Nephron (organoid): ENCODE measurements around the gene AADACL4.
A peak's percentile ranks its signal among the peaks of the same experiment; 100 is the strongest.

ENCODE experiments used
- H3K27ac Mint-ChIP-seq, 3 experiments: 2 replicates each; pipeline ENCODE4 v1.8.0; 2020; ENCODE audit warnings: mixed read lengths in 3 of 3, mild to moderate bottlenecking in 2 of 3, moderate library complexity in 1 of 3
- H3K27me3 Mint-ChIP-seq: 2 replicates; pipeline ENCODE4 v1.8.0; 2021; ENCODE audit warnings: low read depth, mild to moderate bottlenecking, moderate library complexity, mixed read lengths
- H3K36me3 Mint-ChIP-seq: 2 replicates; pipeline ENCODE4 v1.8.0; 2020; ENCODE audit warnings: low read depth, mixed read lengths
- H3K4me1 Mint-ChIP-seq: 2 replicates; pipeline ENCODE4 v1.8.0; 2020; ENCODE audit warnings: mixed read lengths
- H3K4me3 Mint-ChIP-seq, 3 experiments: 2 replicates each; pipeline ENCODE4 v1.8.0; 2020; ENCODE audit warnings: mild to moderate bottlenecking in 3 of 3, mixed read lengths in 3 of 3, moderate library complexity in 2 of 3
- H3K9me3 Mint-ChIP-seq: 2 replicates; pipeline ENCODE4 v1.8.0; 2020; ENCODE audit warnings: mixed read lengths
- TF ChIP-seq, protein P1 (sequence below), 3 experiments: fragments of 200-600 bp; sonication (generic); IDR thresholded peaks; one replicate each; pipeline ENCODE4 v1.5.0; 2021; ENCODE audit warnings: antibody characterized with exemption in 3 of 3; ENCODE audit not compliant: unreplicated experiment in 3 of 3

The AADACL4 gene

DNA sequence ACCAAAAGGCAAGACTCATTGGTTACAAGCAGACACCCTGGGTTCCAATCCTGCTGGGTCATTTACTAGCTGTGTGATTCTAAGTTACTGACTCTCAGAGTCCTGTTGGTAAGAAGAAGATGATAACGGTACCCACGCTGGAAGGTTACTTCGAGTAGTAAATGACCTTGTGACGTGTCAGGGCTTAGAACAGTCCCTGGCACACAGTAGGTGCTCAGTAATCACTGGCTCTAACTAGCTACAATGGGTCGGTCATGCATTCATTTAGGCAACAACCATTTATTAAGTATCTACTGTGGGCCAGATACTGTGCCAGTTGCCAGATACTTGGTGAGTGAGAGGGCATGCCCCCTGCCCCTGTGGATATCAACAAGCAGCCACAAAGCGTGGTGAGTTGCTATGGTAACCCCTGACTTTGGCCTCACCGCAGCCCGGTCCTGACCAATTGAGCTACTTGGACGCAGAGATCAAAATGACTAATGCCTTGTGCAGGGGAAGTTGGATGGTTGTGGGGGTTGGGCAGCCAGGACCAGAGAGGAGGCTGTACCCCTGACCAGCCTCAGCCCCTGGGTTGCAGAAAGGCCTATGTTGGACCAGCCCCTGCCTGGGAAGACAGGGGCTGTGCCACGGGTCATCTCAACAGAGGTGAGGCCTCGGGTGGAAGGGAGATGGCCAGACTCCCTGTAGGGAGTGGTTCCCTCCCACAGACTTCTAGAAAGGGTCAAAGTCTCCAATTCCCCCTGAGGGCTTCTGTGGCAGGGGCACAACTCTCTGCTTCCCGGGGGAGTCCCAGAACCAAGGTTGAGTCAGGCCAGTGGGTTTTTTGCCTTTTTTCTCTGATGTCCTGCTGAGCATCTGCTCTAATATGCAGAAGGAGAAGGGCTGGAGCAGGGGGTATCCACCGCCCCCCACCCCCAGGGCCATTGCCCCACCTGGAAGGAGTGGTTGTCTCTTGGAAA, 41.9 kb upstream of the AADACL4 start:
- Mint-ChIP-seq H3K27ac (peak overlapping the region; percentile 9 to 97 (median 82)), H3K4me1 (peaks cover 61% of the 10 kb centered on the region), H3K9me3 (no peaks in the 10 kb centered on the region), H3K27me3 (no peaks in the 10 kb centered on the region), H3K36me3 (peaks cover 31% of the 10 kb centered on the region), H3K4me3 (no peak overlapping the region)
- TF ChIP-seq, protein P1, sequence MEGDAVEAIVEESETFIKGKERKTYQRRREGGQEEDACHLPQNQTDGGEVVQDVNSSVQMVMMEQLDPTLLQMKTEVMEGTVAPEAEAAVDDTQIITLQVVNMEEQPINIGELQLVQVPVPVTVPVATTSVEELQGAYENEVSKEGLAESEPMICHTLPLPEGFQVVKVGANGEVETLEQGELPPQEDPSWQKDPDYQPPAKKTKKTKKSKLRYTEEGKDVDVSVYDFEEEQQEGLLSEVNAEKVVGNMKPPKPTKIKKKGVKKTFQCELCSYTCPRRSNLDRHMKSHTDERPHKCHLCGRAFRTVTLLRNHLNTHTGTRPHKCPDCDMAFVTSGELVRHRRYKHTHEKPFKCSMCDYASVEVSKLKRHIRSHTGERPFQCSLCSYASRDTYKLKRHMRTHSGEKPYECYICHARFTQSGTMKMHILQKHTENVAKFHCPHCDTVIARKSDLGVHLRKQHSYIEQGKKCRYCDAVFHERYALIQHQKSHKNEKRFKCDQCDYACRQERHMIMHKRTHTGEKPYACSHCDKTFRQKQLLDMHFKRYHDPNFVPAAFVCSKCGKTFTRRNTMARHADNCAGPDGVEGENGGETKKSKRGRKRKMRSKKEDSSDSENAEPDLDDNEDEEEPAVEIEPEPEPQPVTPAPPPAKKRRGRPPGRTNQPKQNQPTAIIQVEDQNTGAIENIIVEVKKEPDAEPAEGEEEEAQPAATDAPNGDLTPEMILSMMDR (IDR thresholded peaks at IDR 0.05; ENCODE audit: unreplicated experiment in 3 of 3): no peak

DNA sequence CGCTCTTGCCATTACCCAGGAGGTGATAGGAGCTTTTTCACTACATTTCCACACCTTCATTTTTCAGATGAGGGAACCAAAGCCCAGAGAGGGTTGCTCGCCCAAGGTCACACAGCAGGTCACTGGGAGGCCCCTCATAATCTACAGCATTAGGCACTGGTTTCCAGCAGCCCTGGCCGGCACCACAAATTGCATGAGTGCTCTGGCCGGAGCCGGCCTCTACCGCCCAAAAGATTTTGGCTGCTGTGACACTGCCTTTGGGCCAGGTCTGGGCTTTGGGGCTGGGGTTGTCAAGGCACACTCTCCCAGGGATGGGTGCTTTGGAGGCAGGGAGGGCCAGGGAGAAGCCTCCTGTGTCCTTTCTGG, 41.2 kb upstream of the AADACL4 start:
- peaks cover 38% of the 10 kb centered on the region for H3K36me3 Mint-ChIP-seq
- no peak overlapping the region for H3K4me3 Mint-ChIP-seq
- H3K27ac Mint-ChIP-seq: peak overlapping the region in 1 of 3 experiments; percentile 91
- peaks cover 55% of the 10 kb centered on the region for H3K4me1 Mint-ChIP-seq
- TF ChIP-seq, protein P1 (IDR thresholded peaks at IDR 0.05; ENCODE audit: unreplicated experiment in 3 of 3): no peak
- H3K9me3 Mint-ChIP-seq: peaks cover 4% of the 10 kb centered on the region
- no peaks in the 10 kb centered on the region for H3K27me3 Mint-ChIP-seq

DNA sequence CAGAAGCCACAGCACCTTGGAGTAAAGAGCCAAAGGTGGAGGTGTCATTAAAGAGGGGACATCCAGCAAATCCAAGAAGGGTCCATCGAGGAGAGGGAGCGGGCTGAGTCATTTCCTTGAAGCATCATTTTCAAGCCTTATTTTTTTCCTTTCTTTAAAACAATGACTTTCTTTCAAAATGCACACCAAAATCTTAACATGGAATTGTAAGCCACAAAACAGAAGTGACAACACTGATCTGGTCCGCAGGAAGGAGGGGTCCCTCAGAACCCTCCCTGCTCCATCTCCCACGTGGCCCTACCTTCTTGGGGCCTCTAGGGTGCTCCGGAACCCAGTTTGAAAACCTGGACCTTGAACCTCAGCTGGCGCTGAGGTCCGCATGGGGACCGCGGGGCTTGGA, 40.7 kb upstream of the AADACL4 start:
- Mint-ChIP-seq H3K9me3 (peaks cover 7% of the 10 kb centered on the region), H3K4me1 (peaks cover 49% of the 10 kb centered on the region), H3K4me3 (no peak overlapping the region), H3K27ac (peak overlapping the region in 2 of 3 experiments; percentile 88 to 91), H3K27me3 (no peaks in the 10 kb centered on the region), H3K36me3 (peaks cover 43% of the 10 kb centered on the region)
- TF ChIP-seq, protein P1 (IDR thresholded peaks at IDR 0.05; ENCODE audit: unreplicated experiment in 3 of 3): no peak

DNA sequence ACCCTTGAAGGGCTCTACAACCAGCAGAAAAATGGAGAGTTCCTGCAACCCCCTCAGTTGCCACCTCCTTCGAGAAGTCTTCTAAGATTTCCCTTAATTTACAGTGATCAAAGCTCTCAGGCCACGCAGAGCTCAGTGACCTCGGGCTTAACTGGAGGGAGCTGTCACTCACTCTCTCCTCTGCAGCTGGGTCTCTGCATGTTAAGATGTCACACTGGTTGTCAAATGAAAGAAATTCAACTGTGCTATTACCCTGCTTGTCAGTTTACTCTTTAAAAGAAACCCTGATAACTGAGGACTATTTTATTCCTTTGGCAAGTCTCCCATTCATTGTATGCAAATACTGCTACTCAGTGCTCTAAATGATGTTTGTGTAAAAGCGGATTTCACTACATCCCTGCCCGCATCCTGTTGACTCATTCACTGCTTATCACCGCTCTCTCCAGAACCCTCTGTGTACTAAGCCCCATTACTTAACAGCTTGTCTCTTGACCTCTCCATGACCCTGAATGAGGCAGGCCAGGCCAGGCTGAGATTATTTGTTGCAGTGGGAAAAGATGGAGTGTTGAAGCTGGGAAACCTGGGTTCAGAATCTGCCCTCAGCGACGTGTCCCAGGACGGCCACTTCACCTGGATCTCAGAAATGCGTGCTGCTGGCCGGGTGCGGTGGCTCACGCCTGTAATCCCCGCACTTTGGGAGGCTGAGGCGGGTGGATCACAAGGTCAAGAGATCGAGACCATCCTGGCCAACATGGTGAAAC, 39.6 kb upstream of the AADACL4 start:
- H3K4me1 Mint-ChIP-seq: peaks cover 38% of the 10 kb centered on the region
- TF ChIP-seq, protein P1 (IDR thresholded peaks at IDR 0.05; ENCODE audit: unreplicated experiment in 3 of 3): no peak
- H3K36me3 Mint-ChIP-seq: peaks cover 54% of the 10 kb centered on the region
- peak overlapping the region; percentile 10 to 91 (median 88) for H3K27ac Mint-ChIP-seq
- H3K4me3 Mint-ChIP-seq: peak overlapping the region in 1 of 3 experiments; percentile 53
- no peaks in the 10 kb centered on the region for H3K27me3 Mint-ChIP-seq
- peaks cover 7% of the 10 kb centered on the region for H3K9me3 Mint-ChIP-seq

DNA sequence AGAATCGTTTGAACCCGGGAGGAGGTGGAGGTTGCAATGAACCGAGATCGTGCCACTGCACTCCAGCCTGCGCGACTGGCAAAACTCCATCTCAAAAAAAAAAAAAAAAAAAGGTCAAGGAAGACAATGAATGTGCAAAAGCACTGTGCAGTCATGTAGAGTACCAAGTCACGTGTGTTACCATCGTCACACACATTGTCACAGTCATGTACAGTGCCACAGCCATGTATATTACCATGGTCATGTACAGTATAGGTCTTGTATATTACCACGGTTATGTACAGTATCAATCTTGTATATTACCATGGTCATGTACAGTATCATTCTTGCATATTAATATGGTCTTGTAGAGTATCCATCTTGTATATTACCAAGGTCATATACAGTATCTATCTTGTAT, 38.9 kb upstream of the AADACL4 start:
- Mint-ChIP-seq H3K36me3 (peaks cover 61% of the 10 kb centered on the region), H3K4me1 (peaks cover 31% of the 10 kb centered on the region), H3K27me3 (no peaks in the 10 kb centered on the region), H3K4me3 (no peak overlapping the region), H3K9me3 (peaks cover 7% of the 10 kb centered on the region), H3K27ac (no peak overlapping the region)
- TF ChIP-seq, protein P1 (IDR thresholded peaks at IDR 0.05; ENCODE audit: unreplicated experiment in 3 of 3): no peak
